PFSK-1 (cell line): ENCODE measurements around the gene LMF2.

ENCODE experiments used
- FOXP2 ChIP-seq: optimal IDR thresholded peaks from 2 replicates; pipeline ENCODE3; 2011; ENCODE audit warnings: borderline replicate concordance, control low read depth, inconsistent platforms; ENCODE audit not compliant: insufficient read depth; ENCODE audit errors: extremely low read length, extremely low read depth
- POLR2AphosphoS5 ChIP-seq: IDR thresholded peaks from 2 replicates; pipeline ENCODE4 v1.6.1; 2012; ENCODE audit warnings: low read depth, mild to moderate bottlenecking, control low read depth, low read length, moderate library complexity
- SIN3A ChIP-seq: IDR thresholded peaks from 2 replicates; pipeline ENCODE4 v1.6.1; 2012; ENCODE audit warnings: mild to moderate bottlenecking, low read length, moderate library complexity, borderline replicate concordance; ENCODE audit not compliant: insufficient read depth
- TAF1 ChIP-seq: IDR thresholded peaks from 2 replicates; pipeline ENCODE4 v1.6.1; 2012; ENCODE audit warnings: low read length, control low read depth, borderline replicate concordance; ENCODE audit not compliant: insufficient read depth
- TF ChIP-seq, protein P1 (sequence below), 2 experiments: IDR thresholded peaks; 2 replicates each; pipeline versions ENCODE4 v1.6.1 to v1.8.0; 2011 to 2012; ENCODE audit warnings: low read depth in 2 of 2, low read length in 2 of 2, control low read depth in 1 of 2, inconsistent platforms in 1 of 2, mild to moderate bottlenecking in 1 of 2, moderate library complexity in 1 of 2; ENCODE audit not compliant: insufficient read depth in 1 of 2

LMF2 gene

DNA sequence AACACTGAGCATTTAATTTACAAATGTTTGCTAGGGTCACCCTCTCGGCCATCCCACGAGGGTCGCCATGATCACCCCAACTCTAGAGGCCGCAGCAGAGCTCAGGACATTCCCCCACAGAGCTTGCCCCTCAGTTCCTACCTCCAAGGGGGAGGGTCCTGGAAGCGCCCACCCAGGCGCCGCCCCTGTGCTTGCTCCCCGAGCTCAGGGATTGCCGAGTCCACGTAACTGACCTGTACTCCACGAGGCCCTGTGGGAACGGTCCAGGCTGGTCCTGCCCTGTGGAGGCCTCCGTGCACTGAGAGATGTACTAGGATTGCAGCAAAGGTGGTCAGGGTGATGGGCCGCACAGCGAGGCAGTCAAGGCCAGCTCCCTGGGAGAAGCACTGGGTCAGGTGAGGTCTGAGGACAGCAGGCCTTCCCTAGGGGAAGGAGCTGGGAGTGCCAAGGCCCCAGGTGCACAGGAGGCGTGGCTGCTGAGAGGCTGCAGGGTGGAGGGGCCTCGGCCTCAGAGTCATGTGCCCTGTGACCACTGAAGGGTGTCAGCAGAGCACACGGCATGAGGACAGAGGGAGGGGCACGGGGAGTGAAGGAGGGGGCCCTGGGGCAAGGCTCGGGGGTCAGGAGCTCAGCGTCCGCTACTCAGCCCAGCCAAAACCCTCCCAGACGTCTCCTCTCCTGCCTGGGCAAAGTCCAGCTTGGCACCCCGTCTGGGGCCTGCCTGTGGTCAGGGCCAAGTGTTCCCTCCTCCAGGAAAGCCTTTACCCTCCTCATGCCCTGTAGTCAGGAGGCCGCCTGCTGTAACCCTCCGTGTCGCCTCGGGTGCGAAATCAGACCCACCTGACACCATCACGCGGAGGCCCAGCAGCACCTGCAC lies 23.3 kb downstream of the LMF2 start:
- TF ChIP-seq SIN3A: no peak
- TF ChIP-seq FOXP2: no peak
- TF ChIP-seq, protein P1, sequence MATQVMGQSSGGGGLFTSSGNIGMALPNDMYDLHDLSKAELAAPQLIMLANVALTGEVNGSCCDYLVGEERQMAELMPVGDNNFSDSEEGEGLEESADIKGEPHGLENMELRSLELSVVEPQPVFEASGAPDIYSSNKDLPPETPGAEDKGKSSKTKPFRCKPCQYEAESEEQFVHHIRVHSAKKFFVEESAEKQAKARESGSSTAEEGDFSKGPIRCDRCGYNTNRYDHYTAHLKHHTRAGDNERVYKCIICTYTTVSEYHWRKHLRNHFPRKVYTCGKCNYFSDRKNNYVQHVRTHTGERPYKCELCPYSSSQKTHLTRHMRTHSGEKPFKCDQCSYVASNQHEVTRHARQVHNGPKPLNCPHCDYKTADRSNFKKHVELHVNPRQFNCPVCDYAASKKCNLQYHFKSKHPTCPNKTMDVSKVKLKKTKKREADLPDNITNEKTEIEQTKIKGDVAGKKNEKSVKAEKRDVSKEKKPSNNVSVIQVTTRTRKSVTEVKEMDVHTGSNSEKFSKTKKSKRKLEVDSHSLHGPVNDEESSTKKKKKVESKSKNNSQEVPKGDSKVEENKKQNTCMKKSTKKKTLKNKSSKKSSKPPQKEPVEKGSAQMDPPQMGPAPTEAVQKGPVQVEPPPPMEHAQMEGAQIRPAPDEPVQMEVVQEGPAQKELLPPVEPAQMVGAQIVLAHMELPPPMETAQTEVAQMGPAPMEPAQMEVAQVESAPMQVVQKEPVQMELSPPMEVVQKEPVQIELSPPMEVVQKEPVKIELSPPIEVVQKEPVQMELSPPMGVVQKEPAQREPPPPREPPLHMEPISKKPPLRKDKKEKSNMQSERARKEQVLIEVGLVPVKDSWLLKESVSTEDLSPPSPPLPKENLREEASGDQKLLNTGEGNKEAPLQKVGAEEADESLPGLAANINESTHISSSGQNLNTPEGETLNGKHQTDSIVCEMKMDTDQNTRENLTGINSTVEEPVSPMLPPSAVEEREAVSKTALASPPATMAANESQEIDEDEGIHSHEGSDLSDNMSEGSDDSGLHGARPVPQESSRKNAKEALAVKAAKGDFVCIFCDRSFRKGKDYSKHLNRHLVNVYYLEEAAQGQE (IDR thresholded peaks at IDR 0.05; ENCODE audit: insufficient read depth in 1 of 2, low read depth in 2 of 2, low read length in 2 of 2): no peak
- no peak for TF ChIP-seq TAF1
- TF ChIP-seq POLR2AphosphoS5: no peak

GRCh38 chr22:50483556-50483955 lies 23.9 kb downstream of the LMF2 start:
- TF ChIP-seq FOXP2: no peak
- TF ChIP-seq SIN3A: no peak

- TF ChIP-seq FOXP2 (no peak), TAF1 (no peak), SIN3A (no peak), POLR2AphosphoS5 (no peak)
- TF ChIP-seq, protein P1 (IDR thresholded peaks at IDR 0.05; ENCODE audit: insufficient read depth in 1 of 2, low read depth in 2 of 2, low read length in 2 of 2): no peak
Measured at GRCh38 chr22:50483106-50483505, 24.4 kb downstream of the LMF2 start.

- TF ChIP-seq TAF1 (no peak), SIN3A (no peak), FOXP2 (no peak), POLR2AphosphoS5 (no peak)
- TF ChIP-seq, protein P1 (IDR thresholded peaks at IDR 0.05; ENCODE audit: insufficient read depth in 1 of 2, low read depth in 2 of 2, low read length in 2 of 2): no peak
Measured at GRCh38 chr22:50482107-50483074, 25.1 kb downstream of the LMF2 start.

DNA sequence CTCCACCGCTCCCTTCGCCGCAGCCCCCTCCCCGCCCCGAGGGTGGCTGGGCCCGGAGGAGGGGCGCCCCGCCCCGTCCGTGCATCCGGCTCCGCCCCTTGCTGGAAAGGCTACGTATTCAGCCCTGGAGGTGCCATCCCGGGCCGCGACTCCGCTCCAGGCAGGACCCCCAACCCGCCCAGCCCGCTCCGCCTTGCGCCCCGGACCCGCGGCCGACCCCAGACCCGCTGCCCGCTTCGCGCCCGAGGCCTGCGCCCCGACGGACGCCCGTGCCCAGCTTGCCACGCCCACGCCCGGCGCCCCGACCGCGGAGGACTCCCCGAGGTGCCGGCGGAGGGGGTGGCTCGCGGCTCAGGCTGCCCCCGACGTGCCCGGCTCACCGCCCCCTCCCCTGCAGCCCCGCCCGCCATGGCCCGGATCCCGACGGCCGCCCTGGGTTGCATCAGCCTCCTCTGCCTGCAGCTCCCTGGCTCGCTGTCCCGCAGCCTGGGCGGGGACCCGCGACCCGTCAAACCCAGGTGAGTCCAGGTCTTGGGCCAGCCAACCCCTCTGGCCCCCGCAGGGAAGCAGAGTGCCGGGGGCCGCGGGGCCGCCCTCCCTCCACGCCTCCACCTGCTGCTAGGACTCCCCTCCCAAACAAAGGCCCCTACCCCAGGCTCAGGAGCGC lies 25.9 kb downstream of the LMF2 start, which contains the start of gene ADM2:
ADM2 (plus strand) TSS at position 104 of the 667 bp plus-strand sequence; CDS start at position 409, 305 bp downstream.
- TF ChIP-seq, protein P1 (IDR thresholded peaks at IDR 0.05; ENCODE audit: insufficient read depth in 1 of 2, low read depth in 2 of 2, low read length in 2 of 2): no peak
- TF ChIP-seq FOXP2: no peak
- no peak for TF ChIP-seq POLR2AphosphoS5
- no peak for TF ChIP-seq SIN3A
- TF ChIP-seq TAF1: no peak
